HepG2 (cell line): ENCODE results near the gene C4orf17. TPM values are rescaled to one million over a fixed set of nuclear protein-coding genes. Genes with fewer than 3 reads are reported as not detected.

Experiments
- ATAC-seq: fragments of 200-7000 bp; cut with Tn5 transposase; 3 replicates; pipeline ENCODE4 v1.9.1; 2020; ENCODE audit warnings: mild to moderate bottlenecking, moderate library complexity
- BruUV-seq: library from RNA; stranded (reverse); fragments of 400-500 nt; replicated peaks from 2 replicates; lab custom pipeline; 2021; lab: Mats Ljungman, UMichigan
- CTCF ChIA-PET: fragments of 300-600 bp; formaldehyde crosslinking; extraction: SDS; loops from one replicate; lab custom pipeline; 2021; ENCODE audit warnings: low total read pairs, inconsistent platforms, low intra/inter-chr PET ratio; lab: Yijun Ruan, JAX
- POLR2A ChIA-PET: fragments of 350-600 bp; sonication (Branson Sonifier 250); formaldehyde crosslinking; loops from one replicate; lab custom pipeline; 2020; ENCODE audit warnings: antibody characterized with exemption, inconsistent platforms; lab: Yijun Ruan, JAX
- DNase-seq: peaks from one replicate; pipeline ENCODE4 v3.0.0-alpha.2; 2015; ENCODE audit warnings: low spot score
- FAIRE-seq: peaks from 3 replicates; lab custom pipeline; 2011; peaks lifted over from hg19 to GRCh38; lab: Jason Lieb, UNC
- H2AFZ ChIP-seq: one replicate; pipeline ENCODE4 v1.6.1; 2011; ENCODE audit warnings: low read length, inconsistent platforms
- H3K27ac ChIP-seq: fragments of 300-600 bp; 3 replicates; pipeline ENCODE4 v1.8.0; 2011; ENCODE audit warnings: mixed run types, mild to moderate bottlenecking, mixed read lengths, low read length, inconsistent platforms; ENCODE audit not compliant: insufficient read depth; ENCODE audit errors: extremely low read length
- H3K27me3 ChIP-seq, 2 experiments: fragments of 200-600 bp in 1 of 2; 2 replicates in 1 of 2; 3 replicates in 1 of 2; pipeline versions ENCODE4 v1.6.0 to v1.8.0; 2011; ENCODE audit warnings: low read length in 2 of 2, mild to moderate bottlenecking in 2 of 2, moderate library complexity in 2 of 2, inconsistent platforms in 1 of 2; ENCODE audit not compliant: insufficient read depth in 2 of 2, control insufficient read depth in 1 of 2
- H3K36me3 ChIP-seq, 2 experiments: fragments of 200-600 bp in 1 of 2; replicated peaks in 1 of 2; 2 replicates in 1 of 2; 3 replicates in 1 of 2; pipeline versions ENCODE4 v1.5.1 to v1.8.0; 2011; ENCODE audit warnings: low read length in 2 of 2, inconsistent platforms in 1 of 2; ENCODE audit not compliant: insufficient read depth in 2 of 2, control insufficient read depth in 1 of 2
- H3K4me1 ChIP-seq: 2 replicates; pipeline ENCODE4 v1.5.1; 2012; ENCODE audit warnings: low read length, inconsistent platforms; ENCODE audit not compliant: insufficient read depth
- H3K4me2 ChIP-seq: 2 replicates; pipeline ENCODE4 v1.6.0; 2011; ENCODE audit warnings: low read depth, low read length, inconsistent platforms
- H3K4me3 ChIP-seq, 3 experiments: fragments of 200-600 bp in 1 of 3; sonication (generic), shearing (Covaris generic) in 1 of 3; replicated peaks in 1 of 3; 2 replicates each; pipeline ENCODE4 v1.5.1; 2011 to 2016; ENCODE audit warnings: low read length in 3 of 3, inconsistent platforms in 2 of 3, low read depth in 2 of 3, mild to moderate bottlenecking in 2 of 3, control low read depth in 1 of 3, mixed read lengths in 1 of 3; ENCODE audit not compliant: insufficient read depth in 1 of 3
- H3K79me2 ChIP-seq: one replicate; pipeline ENCODE4 v1.6.1; 2011; ENCODE audit warnings: low read length, inconsistent platforms; ENCODE audit not compliant: insufficient read depth
- H3K9ac ChIP-seq: 2 replicates; pipeline ENCODE4 v1.6.0; 2011; ENCODE audit warnings: mild to moderate bottlenecking, low read depth, low read length, inconsistent platforms; ENCODE audit not compliant: insufficient read depth
- H3K9me3 ChIP-seq: 2 replicates; pipeline ENCODE4 v1.5.1; 2012; ENCODE audit warnings: mild to moderate bottlenecking, low read length
- H4K20me1 ChIP-seq: 2 replicates; pipeline ENCODE4 v1.6.0; 2011; ENCODE audit warnings: inconsistent platforms, mild to moderate bottlenecking, low read length, moderate library complexity; ENCODE audit not compliant: insufficient read depth
- BCLAF1 ChIP-seq: fragments of 450-650 bp; IDR thresholded peaks from 2 replicates; pipeline ENCODE4 v1.6.1; 2017; ENCODE audit warnings: mild to moderate bottlenecking
- EED ChIP-seq: sonication (generic); formaldehyde crosslinking; IDR thresholded peaks from 2 replicates; pipeline ENCODE4 v1.5.0; 2020; ENCODE audit warnings: mild to moderate bottlenecking, missing genetic modification reagents
- GTF2F1 ChIP-seq: fragments of 150-350 bp; IDR thresholded peaks from 2 replicates; pipeline ENCODE4 v1.6.1; 2014; ENCODE audit warnings: low read length
- SOX5 ChIP-seq: IDR thresholded peaks from 2 replicates; pipeline ENCODE4 v1.6.1; 2016; ENCODE audit warnings: borderline replicate concordance
- SRY ChIP-seq: sonication (generic); formaldehyde crosslinking; IDR thresholded peaks from 2 replicates; pipeline ENCODE4 v1.8.0; 2022; ENCODE audit warnings: mild to moderate bottlenecking, missing genetic modification reagents
- ZNF180 ChIP-seq: sonication (generic); formaldehyde crosslinking; IDR thresholded peaks from 2 replicates; pipeline ENCODE4 v1.4.0; 2020; ENCODE audit warnings: low read depth, missing genetic modification reagents, borderline replicate concordance
- in situ Hi-C: cut with HindIII; loops from 2 replicates; pipeline ENCODE4 v1.10.0; 2017; ENCODE audit warnings: low pct_unique_long_range_greater_than_20kb; ENCODE audit not compliant: extremely low pct_ligation_motif_present
- intact Hi-C: fragments of 100-400 bp; cut with micrococcal nuclease; formaldehyde crosslinking; loops from one replicate; pipeline ENCODE4 v1.10.0; 2022; ENCODE audit not compliant: unreplicated experiment
- polyA plus RNA-seq, 8 experiments: library from polyadenylated mRNA; depleted of rRNA in 3 of 8; stranded (reverse) in 7 of 8; unstranded in 1 of 8; fragments of >200 nt; fragmentation: Illumina TruSeq in 4 of 8; extraction: Trizol in 4 of 8; gene quantifications; 2 replicates each; pipeline versions ENCODE4 v1.2.1 to v1.2.3, GENCODE V29; 2011 to 2016; ENCODE audit warnings: low read depth in 4 of 8, missing spikeins in 1 of 8, mixed read lengths in 1 of 8; ENCODE audit not compliant: insufficient read depth in 1 of 8
- total RNA-seq, 5 experiments: library from RNA; depleted of rRNA; stranded (reverse); fragments of >200 nt; fragmentation: Illumina TruSeq; extraction: Trizol; gene quantifications; 2 replicates each; pipeline ENCODE4 v1.2.3, GENCODE V29; 2016; ENCODE audit warnings: low read depth in 1 of 5
- TF ChIP-seq, protein P1 (sequence below): sonication (generic); formaldehyde crosslinking; IDR thresholded peaks from 2 replicates; pipeline ENCODE4 v1.5.0; 2020; ENCODE audit warnings: mild to moderate bottlenecking, missing genetic modification reagents, borderline replicate concordance

Gene C4orf17
- total and polyA plus RNA-seq, 2 of the 13 experiments (the other 11 are each of a cell fraction or from before 2014, with no cell fraction given) = not detected

GRCh38 chr4:99529228-99529627 is 18.4 kb downstream of the C4orf17 start:
- BruUV-seq = no TSS peak
- Histone ChIP-seq H3K36me3 (no peaks in the 10 kb centered on the region), H3K4me1 (no peaks in the 10 kb centered on the region), H3K27me3 (0 out of 5 replicates have a peak, but pooled peaks cover 0 to 4% of the 10 kb centered on the region in 2 experiments), H3K79me2 (no peaks in the 10 kb centered on the region), H3K27ac (no peak overlapping the region), H3K9me3 (no peaks in the 10 kb centered on the region), H2AFZ (no peak overlapping the region), H3K9ac (no peak overlapping the region), H4K20me1 (no peaks in the 10 kb centered on the region), H3K4me3 (no peak overlapping the region), H3K4me2 (no peak overlapping the region)
- DNase-seq (no peak), FAIRE-seq (no peak), ATAC-seq (no peak)
- intact Hi-C loops (no loop called here), in situ Hi-C loops (no loop called here)
- TF ChIP-seq ZNF180 (CRISPR knock-in tag) (no peak), EED (no peak), SRY (CRISPR knock-in tag) (no peak), BCLAF1 (no peak), GTF2F1 (no peak), SOX5 (no peak)
- TF ChIP-seq, protein P1, sequence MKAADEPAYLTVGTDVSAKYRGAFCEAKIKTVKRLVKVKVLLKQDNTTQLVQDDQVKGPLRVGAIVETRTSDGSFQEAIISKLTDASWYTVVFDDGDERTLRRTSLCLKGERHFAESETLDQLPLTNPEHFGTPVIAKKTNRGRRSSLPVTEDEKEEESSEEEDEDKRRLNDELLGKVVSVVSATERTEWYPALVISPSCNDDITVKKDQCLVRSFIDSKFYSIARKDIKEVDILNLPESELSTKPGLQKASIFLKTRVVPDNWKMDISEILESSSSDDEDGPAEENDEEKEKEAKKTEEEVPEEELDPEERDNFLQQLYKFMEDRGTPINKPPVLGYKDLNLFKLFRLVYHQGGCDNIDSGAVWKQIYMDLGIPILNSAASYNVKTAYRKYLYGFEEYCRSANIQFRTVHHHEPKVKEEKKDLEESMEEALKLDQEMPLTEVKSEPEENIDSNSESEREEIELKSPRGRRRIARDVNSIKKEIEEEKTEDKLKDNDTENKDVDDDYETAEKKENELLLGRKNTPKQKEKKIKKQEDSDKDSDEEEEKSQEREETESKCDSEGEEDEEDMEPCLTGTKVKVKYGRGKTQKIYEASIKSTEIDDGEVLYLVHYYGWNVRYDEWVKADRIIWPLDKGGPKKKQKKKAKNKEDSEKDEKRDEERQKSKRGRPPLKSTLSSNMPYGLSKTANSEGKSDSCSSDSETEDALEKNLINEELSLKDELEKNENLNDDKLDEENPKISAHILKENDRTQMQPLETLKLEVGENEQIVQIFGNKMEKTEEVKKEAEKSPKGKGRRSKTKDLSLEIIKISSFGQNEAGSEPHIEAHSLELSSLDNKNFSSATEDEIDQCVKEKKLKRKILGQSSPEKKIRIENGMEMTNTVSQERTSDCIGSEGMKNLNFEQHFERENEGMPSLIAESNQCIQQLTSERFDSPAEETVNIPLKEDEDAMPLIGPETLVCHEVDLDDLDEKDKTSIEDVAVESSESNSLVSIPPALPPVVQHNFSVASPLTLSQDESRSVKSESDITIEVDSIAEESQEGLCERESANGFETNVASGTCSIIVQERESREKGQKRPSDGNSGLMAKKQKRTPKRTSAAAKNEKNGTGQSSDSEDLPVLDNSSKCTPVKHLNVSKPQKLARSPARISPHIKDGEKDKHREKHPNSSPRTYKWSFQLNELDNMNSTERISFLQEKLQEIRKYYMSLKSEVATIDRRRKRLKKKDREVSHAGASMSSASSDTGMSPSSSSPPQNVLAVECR (CRISPR knock-in tag) = no peak
- CTCF ChIA-PET = no interaction called here
- POLR2A ChIA-PET = no interaction called here
